H1 (cell line): ENCODE data around the gene MYLIP. TPM values are rescaled to one million over a fixed set of nuclear protein-coding genes. Genes with fewer than 3 reads are reported as not detected.

Source experiments
- CTCF ChIA-PET: fragments of 300-600 bp; sonication (Branson Sonifier 250); formaldehyde crosslinking; loops from one replicate; lab custom pipeline; 2021; ENCODE audit not compliant: partially characterized antibody; lab: Charles Lee
- POLR2A ChIA-PET: fragments of 300-600 bp; sonication (Branson Sonifier 250); formaldehyde crosslinking; loops from one replicate; lab custom pipeline; 2021; ENCODE audit warnings: inconsistent platforms; ENCODE audit not compliant: partially characterized antibody; lab: Charles Lee
- DNase-seq, 2 experiments: peaks; one replicate each; pipeline versions ENCODE4 v3.0.0 to v3.0.0-alpha.2; 2010 to 2022; ENCODE audit warnings: low spot score in 2 of 2, low read depth in 1 of 2, mixed read lengths in 1 of 2
- FAIRE-seq: peaks from 2 replicates; lab custom pipeline; 2011; peaks lifted over from hg19 to GRCh38; lab: Jason Lieb, UNC
- H2AFZ ChIP-seq: 2 replicates; pipeline ENCODE4 v1.8.1; 2012; ENCODE audit warnings: low read length, inconsistent platforms
- H2AK5ac ChIP-seq: 2 replicates; pipeline ENCODE4 v1.6.1; 2013; ENCODE audit warnings: low read depth, low read length
- H2BK120ac ChIP-seq: replicated peaks from 2 replicates; pipeline ENCODE3; 2013; ENCODE audit warnings: low read depth, low read length, inconsistent platforms
- H2BK12ac ChIP-seq: 2 replicates; pipeline ENCODE4 v1.6.1; 2013; ENCODE audit warnings: low read depth, low read length
- H2BK15ac ChIP-seq: 2 replicates; pipeline ENCODE4 v1.6.1; 2013; ENCODE audit warnings: low read length
- H2BK20ac ChIP-seq: 2 replicates; pipeline ENCODE4 v1.6.1; 2013; ENCODE audit warnings: low read length
- H2BK5ac ChIP-seq: 2 replicates; pipeline ENCODE4 v1.6.1; 2013; ENCODE audit warnings: low read depth, low read length
- H3K14ac ChIP-seq: 2 replicates; pipeline ENCODE4 v1.6.1; 2013; ENCODE audit warnings: inconsistent platforms; ENCODE audit not compliant: insufficient read length
- H3K18ac ChIP-seq: 2 replicates; pipeline ENCODE4 v1.6.1; 2013; ENCODE audit warnings: low read length; ENCODE audit errors: extremely low read depth
- H3K23ac ChIP-seq: 2 replicates; pipeline ENCODE4 v1.6.1; 2013; ENCODE audit warnings: inconsistent platforms; ENCODE audit not compliant: insufficient read length
- H3K23me2 ChIP-seq: 2 replicates; pipeline ENCODE4 v1.6.1; 2013; ENCODE audit warnings: low read depth, low read length
- H3K27ac ChIP-seq: 2 replicates; pipeline ENCODE4 v1.6.1; 2011; ENCODE audit warnings: low read depth, low read length, inconsistent platforms
- H3K27me3 ChIP-seq, 4 experiments: replicated peaks in 1 of 4; 1 replicate in 1 of 4; 2 replicates in 3 of 4; pipeline versions ENCODE4 v1.6.1 to v1.8.1; 2011 to 2013; ENCODE audit warnings: low read length in 3 of 4, mild to moderate bottlenecking in 3 of 4, inconsistent platforms in 2 of 4, mixed read lengths in 2 of 4, moderate library complexity in 1 of 4; ENCODE audit not compliant: control insufficient read depth in 3 of 4, insufficient read depth in 3 of 4; ENCODE audit errors: extremely low read depth in 1 of 4
- H3K36me3 ChIP-seq, 4 experiments: 2 replicates each; pipeline versions ENCODE4 v1.6.1 to v1.8.1; 2011 to 2013; ENCODE audit warnings: mild to moderate bottlenecking in 4 of 4, low read length in 3 of 4, moderate library complexity in 2 of 4, control low read depth in 1 of 4, inconsistent platforms in 1 of 4; ENCODE audit not compliant: insufficient read depth in 4 of 4, control insufficient read depth in 2 of 4
- H3K4ac ChIP-seq: replicated peaks from 2 replicates; pipeline ENCODE3; 2013; ENCODE audit warnings: low read length, low read depth, mixed read lengths, inconsistent platforms; ENCODE audit not compliant: insufficient read length
- H3K4me1 ChIP-seq, 4 experiments: replicated peaks in 1 of 4; 1 replicate in 1 of 4; 2 replicates in 3 of 4; pipeline versions ENCODE4 v1.6.1 to v1.8.1; 2011 to 2013; ENCODE audit warnings: low read length in 3 of 4, inconsistent platforms in 2 of 4, mixed read lengths in 1 of 4; ENCODE audit not compliant: insufficient read depth in 4 of 4, control insufficient read depth in 3 of 4
- H3K4me2 ChIP-seq, 2 experiments: 2 replicates each; pipeline versions ENCODE4 v1.6.1 to v1.8.1; 2011 to 2013; ENCODE audit warnings: low read depth in 2 of 2, low read length in 2 of 2, control low read depth in 1 of 2, inconsistent platforms in 1 of 2, mild to moderate bottlenecking in 1 of 2; ENCODE audit not compliant: insufficient read depth in 1 of 2
- H3K4me3 ChIP-seq, 4 experiments: fragments of 200-600, 300-600 bp in 1 of 4; sonication (generic), shearing (Covaris generic), sonication (Bioruptor Twin) in 1 of 4; 2 replicates each; pipeline versions ENCODE4 v1.5.1 to v1.8.1; 2011 to 2016; ENCODE audit warnings: low read length in 4 of 4, low read depth in 3 of 4, control low read depth in 2 of 4, inconsistent platforms in 2 of 4, mild to moderate bottlenecking in 2 of 4, mixed read lengths in 1 of 4, moderate library complexity in 1 of 4; ENCODE audit not compliant: insufficient read depth in 2 of 4; ENCODE audit errors: extremely low read depth in 1 of 4
- H3K56ac ChIP-seq: replicated peaks from 2 replicates; pipeline ENCODE3; 2013; ENCODE audit warnings: low read depth, mild to moderate bottlenecking, mixed read lengths, low read length, inconsistent platforms; ENCODE audit not compliant: insufficient read length
- H3K79me1 ChIP-seq: 2 replicates; pipeline ENCODE4 v1.6.1; 2013; ENCODE audit warnings: low read depth, low read length, control low read depth
- H3K79me2 ChIP-seq, 2 experiments: 2 replicates each; pipeline versions ENCODE4 v1.6.1 to v1.8.1; 2012 to 2013; ENCODE audit warnings: low read length in 2 of 2, mild to moderate bottlenecking in 2 of 2, inconsistent platforms in 1 of 2; ENCODE audit not compliant: insufficient read depth in 2 of 2, control insufficient read depth in 1 of 2
- H3K9ac ChIP-seq, 4 experiments: replicated peaks in 1 of 4; 1 replicate in 1 of 4; 2 replicates in 3 of 4; pipeline versions ENCODE4 v1.6.1 to v1.8.1; 2011 to 2013; ENCODE audit warnings: low read depth in 3 of 4, low read length in 3 of 4, control low read depth in 2 of 4, mild to moderate bottlenecking in 2 of 4, moderate library complexity in 2 of 4, inconsistent platforms in 1 of 4; ENCODE audit errors: extremely low read depth in 1 of 4
- H3K9me3 ChIP-seq, 2 experiments: 2 replicates each; pipeline versions ENCODE4 v1.6.1 to v1.8.1; 2012 to 2013; ENCODE audit warnings: mild to moderate bottlenecking in 2 of 2, moderate library complexity in 2 of 2, control low read depth in 1 of 2, inconsistent platforms in 1 of 2, low read depth in 1 of 2, low read length in 1 of 2, mixed read lengths in 1 of 2; ENCODE audit not compliant: insufficient read depth in 2 of 2
- H4K20me1 ChIP-seq, 2 experiments: replicated peaks in 1 of 2; 2 replicates each; pipeline versions ENCODE3 to v1.8.1; 2011 to 2013; ENCODE audit warnings: inconsistent platforms in 2 of 2, low read length in 2 of 2, mild to moderate bottlenecking in 1 of 2; ENCODE audit not compliant: insufficient read depth in 2 of 2, control insufficient read depth in 1 of 2
- H4K5ac ChIP-seq: 2 replicates; pipeline ENCODE4 v1.6.1; 2013; ENCODE audit warnings: low read length, low read depth, mixed read lengths, inconsistent platforms; ENCODE audit not compliant: insufficient read length
- H4K8ac ChIP-seq: 2 replicates; pipeline ENCODE4 v1.8.0; 2013; ENCODE audit warnings: mild to moderate bottlenecking, moderate library complexity, low read length, inconsistent platforms; ENCODE audit not compliant: insufficient read depth; ENCODE audit errors: extremely low read depth
- H4K91ac ChIP-seq: replicated peaks from 2 replicates; pipeline ENCODE3; 2013; ENCODE audit warnings: low read length, mixed read lengths, inconsistent platforms; ENCODE audit not compliant: insufficient read length
- CBX8 ChIP-seq: fragments of 300-800, 300-1000 bp; sonication (generic); IDR thresholded peaks from 2 replicates; pipeline ENCODE4 v1.7.1; 2016; ENCODE audit warnings: low read depth, low read length, borderline replicate concordance
- CHD1 ChIP-seq: IDR thresholded peaks from 2 replicates; pipeline ENCODE4 v1.6.1; 2012; ENCODE audit warnings: low read depth, low read length, improper control_type of control experiment
- CTBP2 ChIP-seq: IDR thresholded peaks from 2 replicates; pipeline ENCODE4 v1.7.0; 2011; ENCODE audit warnings: borderline replicate concordance, mild to moderate bottlenecking, moderate library complexity, mixed read lengths, low read length; ENCODE audit not compliant: insufficient read depth, insufficient read length
- FOSL1 ChIP-seq: IDR thresholded peaks from 2 replicates; pipeline ENCODE4 v1.6.1; 2011; ENCODE audit warnings: mild to moderate bottlenecking, low read depth, low read length, moderate library complexity; ENCODE audit not compliant: insufficient read depth
- KDM4A ChIP-seq: IDR thresholded peaks from one replicate; pipeline ENCODE4 v1.7.1; 2012; ENCODE audit warnings: low read depth, mild to moderate bottlenecking, moderate library complexity, low read length, inconsistent platforms; ENCODE audit not compliant: severe bottlenecking
- SIN3A ChIP-seq, 2 experiments: IDR thresholded peaks in 1 of 2; conservative IDR thresholded peaks in 1 of 2; 2 replicates each; pipeline ENCODE4 v1.6.1; 2011 to 2012; ENCODE audit warnings: low read length in 2 of 2, improper control_type of control experiment in 1 of 2, low read depth in 1 of 2, mild to moderate bottlenecking in 1 of 2
- SP4 ChIP-seq: IDR thresholded peaks from 2 replicates; pipeline ENCODE4 v1.6.1; 2012; ENCODE audit warnings: low read length, inconsistent platforms
- ZNF274 ChIP-seq: IDR thresholded peaks from 2 replicates; pipeline ENCODE4 v1.7.0; 2012; ENCODE audit warnings: low read length, borderline replicate concordance; ENCODE audit errors: extremely low read depth
- whole genome bisulfite sequencing, 2 experiments: shearing (Covaris generic) in 1 of 2; methylation state at CpG; one replicate each; pipeline versions ENCODE4 v1.1.6 to v1.1.7; 2013 to 2015; ENCODE audit warnings: low lambda C conversion rate in 2 of 2, mixed read lengths in 2 of 2, inconsistent platforms in 1 of 2, low coverage in 1 of 2, missing lambda C conversion rate in 1 of 2; ENCODE audit not compliant: insufficient replicate concordance in 2 of 2, insufficient coverage in 1 of 2, insufficient read length in 1 of 2; ENCODE audit errors: extremely low coverage in 1 of 2, missing lambda C conversion rate in 1 of 2; 5-methylcytosine and 5-hydroxymethylcytosine counted together
- polyA plus RNA-seq, 7 experiments: library from polyadenylated mRNA; depleted of rRNA in 3 of 7; stranded (reverse) in 5 of 7; unstranded in 2 of 7; fragments of >200 nt in 5 of 7; fragments of 200-250 nt in 2 of 7; gene quantifications; 1 replicate in 5 of 7; 2 replicates in 1 of 7; 4 replicates in 1 of 7; pipeline versions ENCODE4 v1.2.1 to v1.2.3, GENCODE V29; 2011 to 2013; ENCODE audit warnings: missing spikeins in 2 of 7, mixed read lengths in 2 of 7
- total RNA-seq: library from RNA; stranded (reverse); fragmentation: NEBNext Ultra II Directional; extraction: Animal tissue kit (Norgen Biotek cat#: 25700); gene quantifications from 2 replicates; pipeline ENCODE4 v1.2.1, GENCODE V29; 2021

Gene MYLIP
- total and polyA plus RNA-seq, 2 of the 8 experiments (the other 6 are each of a cell fraction or from before 2014, with no cell fraction given): 21.1 to 26.9 TPM

- H3K23me2 ChIP-seq: no peaks in the 10 kb centered on the region
- no peak overlapping the region for H2BK12ac ChIP-seq
- no peak overlapping the region for H3K9ac ChIP-seq
- H4K8ac ChIP-seq: no peak overlapping the region
- H3K27me3 ChIP-seq: no peaks in the 10 kb centered on the region
- no peak for DNase-seq
- H3K4me1 ChIP-seq: no peaks in the 10 kb centered on the region
- H3K18ac ChIP-seq: no peak overlapping the region
- POLR2A ChIA-PET: interaction anchor here (1.6 kb wide), 1 partner anchor 20 kb away, joined by 4 read pairs; no protein-coding TSS in a partner anchor
- H4K91ac ChIP-seq: no peak overlapping the region
- no peak overlapping the region for H3K56ac ChIP-seq
- no peak overlapping the region for H3K14ac ChIP-seq
- peaks cover 0 to 3% of the 10 kb centered on the region in 2 experiments; a peak in 1 of 4 replicates for H3K9me3 ChIP-seq
- H4K20me1 ChIP-seq: no peaks in the 10 kb centered on the region
- H3K23ac ChIP-seq: no peak overlapping the region
- TF ChIP-seq CTBP2 (no peak), ZNF274 (no peak), SP4 (no peak), SIN3A (conservative IDR thresholded peaks at IDR 0.05 in 1 of 2, IDR thresholded peaks at IDR 0.05 in 1 of 2; ENCODE audit: low read depth in 1 of 2, low read length in 2 of 2) (no peak), FOSL1 (no peak), CHD1 (no peak), KDM4A (no peak), CBX8 (no peak)
- H2BK15ac ChIP-seq: no peak overlapping the region
- H4K5ac ChIP-seq: no peak overlapping the region
- 88% methylated on average over 3 of the region's 3 CpGs; no CpG with 5 or more reads in 1 of the 2 experiments for WGBS, 2 experiments
- H2BK20ac ChIP-seq: no peak overlapping the region
- no peak overlapping the region for H3K4ac ChIP-seq
- peaks cover 0 to 6% (median 2%) of the 10 kb centered on the region in 4 experiments; a peak in 2 of 8 replicates for H3K36me3 ChIP-seq
- H3K79me1 ChIP-seq: no peaks in the 10 kb centered on the region
- H2AK5ac ChIP-seq: no peak overlapping the region
- no peaks in the 10 kb centered on the region for H3K79me2 ChIP-seq
- H2BK5ac ChIP-seq: no peak overlapping the region
- H3K4me2 ChIP-seq: no peak overlapping the region
- no peak overlapping the region for H2AFZ ChIP-seq
- H2BK120ac ChIP-seq: no peak overlapping the region
- no peak overlapping the region for H3K27ac ChIP-seq
- H3K4me3 ChIP-seq: no peak overlapping the region
- CTCF ChIA-PET: interaction anchor here (0.7 to 1.1 kb wide), 3 partner anchors 11 to 21 kb away, joined by 3 read pairs; no protein-coding TSS in a partner anchor
- FAIRE-seq: no peak
Observed at GRCh38 chr6:16157492-16157891, 28.6 kb downstream of the MYLIP start.
